Germinal center (tissue), 1 donor: ENCODE results near the gene PTPRD.

ENCODE experiments used
- DNase-seq: peaks from one replicate; pipeline ENCODE4 v3.0.0; 2012; ENCODE audit warnings: mixed read lengths, low spot score

PTPRD gene

GRCh38 chr9:8515748-8516147 lies 2097.1 kb downstream of the PTPRD start:
- DNase-seq: no peak

GRCh38 chr9:8514760-8515159 lies 2098.0 kb downstream of the PTPRD start:
- DNase-seq: no peak

GRCh38 chr9:8508671-8509290 lies 2104.0 kb downstream of the PTPRD start:
- no peak for DNase-seq

- DNase-seq: no peak
These were observed 2118.2 kb downstream of the PTPRD start for GRCh38 chr9:8494571-8494970.

GRCh38 chr9:8492679-8493078 lies 2120.1 kb downstream of the PTPRD start:
- no peak for DNase-seq

GRCh38 chr9:8492024-8492423 lies 2120.8 kb downstream of the PTPRD start:
- no peak for DNase-seq

DNA sequence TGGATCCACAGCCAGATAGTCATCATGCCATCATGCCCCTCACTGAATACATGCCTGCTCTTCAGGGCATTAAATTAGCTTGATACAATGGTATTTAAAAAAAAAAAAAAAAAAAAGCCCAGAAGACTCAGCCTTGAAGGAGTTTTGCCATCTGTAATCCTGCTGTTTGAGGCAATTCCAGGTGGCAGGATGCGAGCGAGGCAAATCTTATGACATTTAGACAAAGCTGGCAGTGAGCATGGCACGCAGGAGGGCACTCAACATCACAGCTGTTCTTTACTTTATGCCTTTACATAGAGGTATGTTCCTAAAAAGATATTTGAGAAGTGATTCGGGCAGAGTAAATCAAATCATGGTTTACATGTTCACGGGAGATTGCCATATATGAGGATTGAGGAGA lies 2121.2 kb downstream of the PTPRD start:
- no peak for DNase-seq

DNA sequence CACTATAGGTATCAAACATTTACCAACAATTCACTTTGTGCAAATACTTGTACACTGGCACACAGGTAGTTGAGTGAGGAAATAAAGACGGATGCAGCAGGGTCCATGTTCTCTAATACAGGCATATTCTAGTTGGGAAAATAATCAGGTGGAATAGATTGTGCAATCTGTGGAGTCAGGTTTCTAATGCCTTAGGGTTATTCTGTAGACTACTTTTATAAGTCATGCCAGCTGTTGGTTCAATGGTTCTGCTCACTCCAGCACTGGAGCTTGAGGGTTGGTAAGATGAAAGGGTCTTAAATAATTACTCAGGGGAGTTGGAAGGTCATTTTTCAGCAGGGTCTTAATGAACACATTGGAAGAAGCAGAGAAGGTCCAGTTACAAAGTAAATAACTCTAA lies 2123.0 kb downstream of the PTPRD start:
- DNase-seq: no peak

DNA sequence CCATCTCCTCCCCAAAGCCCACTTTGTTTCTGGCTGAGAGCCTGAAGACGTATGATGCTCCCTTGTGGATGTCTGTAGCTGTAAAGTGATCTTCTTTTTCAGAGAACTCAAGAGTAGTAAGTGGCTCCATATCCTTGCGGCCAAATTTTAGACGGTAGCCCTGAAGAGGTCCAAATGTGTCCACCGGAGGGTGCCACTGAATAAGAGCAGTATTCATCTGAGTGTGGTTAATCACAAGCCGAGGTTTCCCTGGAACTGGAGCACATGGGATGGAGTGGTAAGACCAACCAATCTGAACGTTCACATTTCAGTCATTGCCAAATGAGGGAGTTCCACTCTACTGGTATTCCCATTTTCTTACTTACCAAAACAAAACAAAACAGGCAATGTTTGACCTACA lies 2126.7 kb downstream of the PTPRD start:
- DNase-seq: no peak

GRCh38 chr9:8484597-8485191 lies 2128.1 kb downstream of the PTPRD start:
- no peak for DNase-seq

DNA sequence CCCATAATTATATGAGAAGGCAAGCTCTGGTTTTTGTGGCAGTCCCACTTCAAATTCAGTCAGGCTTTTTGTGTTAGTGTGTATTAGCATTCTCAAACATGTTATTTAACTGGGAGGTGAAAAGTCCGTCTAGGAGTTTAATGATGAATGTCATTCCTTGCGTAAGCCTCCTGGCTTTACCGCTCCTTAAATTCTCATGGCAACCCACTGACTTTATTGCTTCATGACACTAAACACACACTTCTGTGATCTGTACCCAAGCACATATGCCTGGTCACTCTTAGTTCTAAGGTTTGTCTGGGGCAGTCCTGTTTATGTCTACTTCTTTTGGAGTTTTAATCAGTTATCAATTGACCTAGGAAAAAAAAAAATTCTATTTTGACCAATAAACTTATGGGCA lies 2135.4 kb downstream of the PTPRD start:
- no peak for DNase-seq

DNA sequence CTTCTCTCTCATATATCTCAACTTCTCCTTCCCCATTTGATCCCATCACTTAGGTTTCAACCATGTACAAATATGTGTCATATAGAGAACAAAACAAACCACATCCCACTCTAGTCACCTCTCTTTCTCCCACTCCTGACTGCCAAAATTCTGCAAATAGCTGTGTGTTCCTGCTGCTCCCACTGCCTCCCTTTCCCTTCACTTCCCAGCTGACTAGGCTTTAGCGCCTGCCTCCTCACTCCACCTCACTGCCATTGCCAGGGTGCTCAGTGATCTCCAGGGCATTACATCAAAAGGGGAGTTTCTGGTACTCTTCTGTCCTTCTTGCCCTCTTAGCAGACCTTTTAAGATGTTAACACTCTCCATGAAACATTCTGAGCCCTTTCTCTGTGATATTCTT lies 2137.9 kb downstream of the PTPRD start:
- DNase-seq: no peak

GRCh38 chr9:8473244-8474020 lies 2139.4 kb downstream of the PTPRD start:
- no peak for DNase-seq

DNA sequence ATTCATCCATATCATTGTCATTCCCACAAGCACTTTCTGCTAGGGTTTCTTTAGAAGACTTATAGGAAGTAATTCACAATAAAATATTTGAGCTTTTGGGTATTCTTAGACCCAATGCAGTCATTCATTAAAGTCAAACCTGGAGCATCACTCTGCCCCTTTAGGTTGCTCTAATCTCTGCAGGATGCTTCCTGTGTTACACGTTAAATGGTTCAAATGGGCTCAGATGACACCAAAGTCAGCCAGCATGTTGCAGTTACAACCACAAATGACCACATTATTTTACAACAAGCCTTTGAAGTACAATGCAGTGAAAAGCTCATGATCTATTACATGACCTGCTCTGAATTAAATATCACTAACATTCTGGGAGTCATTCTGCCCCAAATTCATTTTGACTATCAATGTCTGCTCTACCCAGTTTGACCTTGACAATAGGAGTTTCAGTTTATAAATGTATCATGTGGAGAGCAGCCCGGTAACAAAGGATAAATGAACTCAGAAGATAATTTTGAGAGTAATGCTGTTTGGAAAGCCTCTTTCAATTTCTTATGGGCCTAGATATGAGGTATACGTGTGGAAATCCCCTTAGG lies 2144.7 kb downstream of the PTPRD start:
- no peak for DNase-seq

- DNase-seq: no peak
These were observed 2155.0 kb downstream of the PTPRD start for GRCh38 chr9:8457816-8458215.

- no peak for DNase-seq
These were observed 2155.7 kb downstream of the PTPRD start for GRCh38 chr9:8457055-8457454.

- no peak for DNase-seq
These were observed 2156.5 kb downstream of the PTPRD start for GRCh38 chr9:8456344-8456743.

- no peak for DNase-seq
These were observed 2161.8 kb downstream of the PTPRD start for GRCh38 chr9:8450810-8451545.

DNA sequence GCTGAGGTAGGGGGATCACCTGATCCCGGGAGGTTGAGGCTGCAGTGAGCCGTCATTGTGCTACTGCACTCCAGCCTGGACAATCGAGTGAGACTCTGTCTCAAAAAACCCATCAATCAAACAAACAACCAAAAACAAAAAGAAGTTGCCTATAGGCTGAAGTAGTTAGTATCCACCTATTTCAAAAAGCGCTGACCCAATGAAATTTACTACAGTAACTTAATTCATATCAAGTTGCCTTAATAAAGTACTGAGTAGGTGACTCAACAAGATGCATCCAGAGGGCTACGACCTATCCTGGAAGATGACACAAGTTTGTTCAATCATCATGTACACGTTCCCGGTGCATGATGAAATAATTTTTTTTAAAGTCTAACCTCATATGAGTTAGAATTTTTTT lies 2164.6 kb downstream of the PTPRD start:
- no peak for DNase-seq

- DNase-seq: no peak
These were observed 2165.2 kb downstream of the PTPRD start for GRCh38 chr9:8447601-8448000.

DNA sequence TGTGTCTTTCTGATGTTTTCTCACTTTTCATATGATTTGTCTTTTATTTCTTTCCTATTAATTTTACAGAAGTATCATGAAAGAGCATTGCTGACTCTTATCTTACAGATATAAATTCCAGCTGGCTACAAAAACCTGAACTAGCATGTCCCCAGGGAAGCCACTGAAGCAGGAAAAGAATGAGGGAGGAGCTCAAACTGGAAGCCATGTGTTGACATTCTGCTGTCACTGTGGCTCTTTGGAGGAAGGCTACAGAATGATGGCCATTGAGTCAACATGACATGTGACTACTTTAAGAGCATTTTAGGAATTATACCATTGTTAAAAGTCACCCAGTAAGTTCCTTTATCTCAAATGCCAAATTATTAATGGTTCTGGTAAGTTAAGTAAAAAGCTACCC lies 2174.9 kb downstream of the PTPRD start:
- DNase-seq: no peak

DNA sequence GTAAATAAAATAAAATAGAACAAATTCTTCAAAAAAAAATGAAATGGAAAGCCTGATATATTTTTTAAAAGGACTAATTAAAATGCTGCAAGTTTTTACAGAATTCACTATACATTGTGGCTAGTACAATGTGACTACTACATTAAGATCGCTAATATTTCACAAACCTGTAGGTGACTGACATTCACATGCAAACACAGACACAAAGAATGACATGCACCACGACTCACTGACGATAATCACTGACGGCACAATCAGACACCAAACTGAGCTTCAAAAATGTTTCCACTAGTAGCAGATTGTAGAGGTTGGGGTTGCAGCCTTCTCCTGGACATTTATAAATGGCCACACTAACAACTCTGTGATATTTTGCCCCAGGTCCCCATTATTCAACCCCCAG lies 2175.5 kb downstream of the PTPRD start:
- no peak for DNase-seq
